ENCODE data around the gene FICD. TPM values are rescaled to one million over a fixed set of nuclear protein-coding genes. Genes with fewer than 3 reads are reported as not detected.

Gene FICD
- total and polyA plus RNA-seq, 9 of the 15 experiments (the other 6 are each of a cell fraction or from before 2014, with no cell fraction given) = 0.88 to 4.5 (median 1.9) TPM

DNA sequence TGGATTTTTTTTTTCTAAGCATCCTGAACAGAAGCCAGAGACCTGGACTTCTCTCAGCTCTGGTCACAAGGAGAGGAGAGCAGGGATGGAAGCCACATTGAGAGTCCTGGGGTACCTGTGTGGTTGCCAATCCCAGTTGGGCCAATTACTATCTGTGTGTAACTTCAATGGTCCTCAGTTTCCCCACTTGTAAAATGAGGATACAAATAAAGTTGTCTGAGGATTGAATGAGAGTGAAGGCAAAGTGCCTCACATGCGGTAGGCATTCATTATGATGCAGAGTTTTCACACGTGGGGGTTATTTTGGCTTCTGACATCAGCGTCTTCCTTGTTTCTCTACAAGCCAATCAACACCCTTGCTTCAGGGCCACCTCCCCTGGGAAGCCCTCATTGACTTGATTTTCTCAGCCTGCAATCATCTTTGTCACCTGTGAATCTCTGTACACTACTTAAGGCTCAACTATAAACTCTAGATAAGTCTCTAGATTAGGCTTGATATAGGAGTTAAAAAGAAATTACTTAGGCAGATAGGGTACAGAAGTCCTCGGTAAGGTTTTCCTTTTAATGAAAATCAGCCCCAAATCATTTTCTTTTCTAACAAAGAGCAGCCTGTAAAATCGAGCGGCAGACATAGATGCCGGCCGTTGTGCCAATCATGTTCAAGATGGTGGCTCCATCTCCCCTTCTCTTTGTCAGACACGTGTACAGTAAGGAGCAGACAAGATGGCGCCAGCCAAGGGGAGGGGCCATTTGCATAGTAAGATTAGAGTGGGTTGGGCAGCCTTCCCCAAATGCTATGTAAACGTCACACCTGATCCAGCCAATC lies 37.8 kb upstream of the FICD start (continued):
- TF ChIP-seq, protein P1, sequence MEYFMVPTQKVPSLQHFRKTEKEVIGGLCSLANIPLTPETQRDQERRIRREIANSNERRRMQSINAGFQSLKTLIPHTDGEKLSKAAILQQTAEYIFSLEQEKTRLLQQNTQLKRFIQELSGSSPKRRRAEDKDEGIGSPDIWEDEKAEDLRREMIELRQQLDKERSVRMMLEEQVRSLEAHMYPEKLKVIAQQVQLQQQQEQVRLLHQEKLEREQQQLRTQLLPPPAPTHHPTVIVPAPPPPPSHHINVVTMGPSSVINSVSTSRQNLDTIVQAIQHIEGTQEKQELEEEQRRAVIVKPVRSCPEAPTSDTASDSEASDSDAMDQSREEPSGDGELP (CRISPR knock-in tag; IDR thresholded peaks at IDR 0.05; ENCODE audit: borderline replicate concordance) = no peak
- TF ChIP-seq, protein P2, sequence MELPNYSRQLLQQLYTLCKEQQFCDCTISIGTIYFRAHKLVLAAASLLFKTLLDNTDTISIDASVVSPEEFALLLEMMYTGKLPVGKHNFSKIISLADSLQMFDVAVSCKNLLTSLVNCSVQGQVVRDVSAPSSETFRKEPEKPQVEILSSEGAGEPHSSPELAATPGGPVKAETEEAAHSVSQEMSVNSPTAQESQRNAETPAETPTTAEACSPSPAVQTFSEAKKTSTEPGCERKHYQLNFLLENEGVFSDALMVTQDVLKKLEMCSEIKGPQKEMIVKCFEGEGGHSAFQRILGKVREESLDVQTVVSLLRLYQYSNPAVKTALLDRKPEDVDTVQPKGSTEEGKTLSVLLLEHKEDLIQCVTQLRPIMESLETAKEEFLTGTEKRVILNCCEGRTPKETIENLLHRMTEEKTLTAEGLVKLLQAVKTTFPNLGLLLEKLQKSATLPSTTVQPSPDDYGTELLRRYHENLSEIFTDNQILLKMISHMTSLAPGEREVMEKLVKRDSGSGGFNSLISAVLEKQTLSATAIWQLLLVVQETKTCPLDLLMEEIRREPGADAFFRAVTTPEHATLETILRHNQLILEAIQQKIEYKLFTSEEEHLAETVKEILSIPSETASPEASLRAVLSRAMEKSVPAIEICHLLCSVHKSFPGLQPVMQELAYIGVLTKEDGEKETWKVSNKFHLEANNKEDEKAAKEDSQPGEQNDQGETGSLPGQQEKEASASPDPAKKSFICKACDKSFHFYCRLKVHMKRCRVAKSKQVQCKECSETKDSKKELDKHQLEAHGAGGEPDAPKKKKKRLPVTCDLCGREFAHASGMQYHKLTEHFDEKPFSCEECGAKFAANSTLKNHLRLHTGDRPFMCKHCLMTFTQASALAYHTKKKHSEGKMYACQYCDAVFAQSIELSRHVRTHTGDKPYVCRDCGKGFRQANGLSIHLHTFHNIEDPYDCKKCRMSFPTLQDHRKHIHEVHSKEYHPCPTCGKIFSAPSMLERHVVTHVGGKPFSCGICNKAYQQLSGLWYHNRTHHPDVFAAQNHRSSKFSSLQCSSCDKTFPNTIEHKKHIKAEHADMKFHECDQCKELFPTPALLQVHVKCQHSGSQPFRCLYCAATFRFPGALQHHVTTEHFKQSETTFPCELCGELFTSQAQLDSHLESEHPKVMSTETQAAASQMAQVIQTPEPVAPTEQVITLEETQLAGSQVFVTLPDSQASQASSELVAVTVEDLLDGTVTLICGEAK (IDR thresholded peaks at IDR 0.05) = peak; percentile 83
- TF ChIP-seq, protein P2 (CRISPR knock-in tag; IDR thresholded peaks at IDR 0.05) = peak; percentile 58; the same call in 1 of the 2 replicates
- no peak for TF ChIP-seq IRF1 (CRISPR knock-in tag; IDR thresholded peaks at IDR 0.05; ENCODE audit: borderline replicate concordance)
- no peak for TF ChIP-seq ZNF561 (CRISPR knock-in tag; conservative IDR thresholded peaks at IDR 0.05)
- TF ChIP-seq ZNF24 (IDR thresholded peaks at IDR 0.05) = no peak
- no peak for TF ChIP-seq TAF7 (tag; IDR thresholded peaks at IDR 0.05)
- TF ChIP-seq ZC3H8 (IDR thresholded peaks at IDR 0.05) = no peak
- TF ChIP-seq GABPA (tag; conservative IDR thresholded peaks at IDR 0.05; ENCODE audit: low read depth) = no peak
- TF ChIP-seq POLR2A (conservative IDR thresholded peaks at IDR 0.05) = no peak
- TF ChIP-seq NR3C1 (CRISPR knock-in tag; IDR thresholded peaks at IDR 0.05) = no peak
- TF ChIP-seq CTCF (IDR thresholded peaks at IDR 0.05 in 2 of 3, conservative IDR thresholded peaks at IDR 0.05 in 1 of 3; ENCODE audit: insufficient read depth in 2 of 3, low read depth in 1 of 3, low read length in 3 of 3) = no peak
- no peak for TF ChIP-seq ZNF445 (CRISPR knock-in tag; IDR thresholded peaks at IDR 0.05; ENCODE audit: low read depth)

All from K562 (cell line).